ENCODE measurements around the gene CAMK2N1. TPM values are rescaled to one million over a fixed set of nuclear protein-coding genes. Genes with fewer than 3 reads are reported as not detected.
"Not testable (repeated sequence)": the region's sequence is repeated elsewhere in the genome, so short reads cannot be mapped to it uniquely, and the experiment has no call there.

The CAMK2N1 gene
- total RNA-seq: 0.80 and 0.83 TPM in 2 replicates

- intact Hi-C loops (cut with micrococcal nuclease): no loop called here
Observed at GRCh38 chr1:20485527-20486456, at the start of gene CAMK2N1. TSS of gene CAMK2N1 (minus strand) at chr1:20486210. CDS start at chr1:20485379, 831 bp downstream.

DNA sequence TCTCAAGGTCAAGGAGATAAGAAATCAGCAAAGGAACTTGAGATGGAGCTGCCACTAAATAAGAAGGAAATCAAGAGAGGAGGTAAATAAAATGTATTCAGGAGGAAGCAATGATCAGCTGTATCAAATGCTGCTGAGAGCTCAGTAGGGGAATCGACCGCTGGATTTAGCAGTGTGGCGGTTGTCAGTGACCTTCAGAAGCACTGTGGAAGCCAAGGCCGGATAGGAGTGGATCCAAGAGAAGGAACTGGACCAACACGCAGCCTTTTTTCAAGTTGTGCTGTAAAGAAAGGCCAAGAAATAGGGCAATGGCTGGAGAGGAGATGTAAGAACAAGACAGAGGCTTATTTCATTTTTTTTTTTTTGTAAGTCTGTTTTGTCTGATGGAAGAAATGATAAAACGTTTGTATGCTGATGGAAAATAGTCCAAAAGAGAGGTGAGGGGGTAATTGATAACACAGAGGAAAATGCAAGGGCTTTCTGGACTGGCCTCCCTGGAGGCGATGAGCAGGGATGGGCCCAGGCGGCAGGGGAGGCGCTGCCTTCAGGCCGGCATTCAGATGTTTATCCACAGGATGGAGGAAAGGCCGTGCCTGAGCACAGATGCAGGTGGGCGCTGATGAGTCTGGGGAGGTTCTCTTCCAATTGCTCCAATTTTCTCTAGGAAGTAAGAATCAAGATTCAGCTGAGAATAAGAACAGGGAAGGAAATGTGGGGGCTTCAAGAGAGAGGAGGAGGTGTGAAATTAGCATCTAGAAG lies 48.8 kb upstream of the CAMK2N1 start:
- intact Hi-C loops (cut with micrococcal nuclease): no loop called here

GRCh38 chr1:20533635-20534034 lies 47.6 kb upstream of the CAMK2N1 start:
- intact Hi-C loops (cut with micrococcal nuclease): no loop called here

GRCh38 chr1:20530901-20531300 lies 44.9 kb upstream of the CAMK2N1 start:
- intact Hi-C loops (cut with micrococcal nuclease): no loop called here

DNA sequence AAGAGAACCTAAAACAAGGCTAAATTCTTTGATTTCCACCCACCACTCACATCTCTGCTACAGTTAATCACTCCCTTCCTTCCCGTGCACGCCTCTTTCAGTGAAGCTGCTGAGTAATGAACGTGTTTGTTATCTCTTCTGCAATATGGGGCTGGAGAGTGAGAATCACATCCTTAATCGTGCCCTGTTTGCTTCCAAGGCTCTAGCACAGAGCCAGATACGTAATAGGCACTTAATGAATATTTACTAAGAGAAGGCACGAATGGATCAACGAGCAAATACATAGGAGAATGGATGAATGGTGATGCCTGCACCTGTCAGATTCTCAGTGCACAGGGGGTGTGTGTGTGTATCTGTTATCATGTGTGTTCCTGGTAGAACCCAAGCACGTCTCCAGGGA lies 44.3 kb upstream of the CAMK2N1 start:
- intact Hi-C loops (cut with micrococcal nuclease): no loop called here

- intact Hi-C loops (cut with micrococcal nuclease): no loop called here
Observed at GRCh38 chr1:20528221-20528620, 42.2 kb upstream of the CAMK2N1 start.

GRCh38 chr1:20526267-20526666 lies 40.3 kb upstream of the CAMK2N1 start:
- intact Hi-C loops (cut with micrococcal nuclease): no loop called here

- intact Hi-C loops (cut with micrococcal nuclease): loop anchor here (1.0 kb wide), 1 partner anchor 118 kb away; no protein-coding TSS in a partner anchor
Observed at GRCh38 chr1:20521960-20522861, 36.2 kb upstream of the CAMK2N1 start.

GRCh38 chr1:20519609-20520262 lies 33.7 kb upstream of the CAMK2N1 start:
- intact Hi-C loops (cut with micrococcal nuclease): not testable (repeated sequence)

DNA sequence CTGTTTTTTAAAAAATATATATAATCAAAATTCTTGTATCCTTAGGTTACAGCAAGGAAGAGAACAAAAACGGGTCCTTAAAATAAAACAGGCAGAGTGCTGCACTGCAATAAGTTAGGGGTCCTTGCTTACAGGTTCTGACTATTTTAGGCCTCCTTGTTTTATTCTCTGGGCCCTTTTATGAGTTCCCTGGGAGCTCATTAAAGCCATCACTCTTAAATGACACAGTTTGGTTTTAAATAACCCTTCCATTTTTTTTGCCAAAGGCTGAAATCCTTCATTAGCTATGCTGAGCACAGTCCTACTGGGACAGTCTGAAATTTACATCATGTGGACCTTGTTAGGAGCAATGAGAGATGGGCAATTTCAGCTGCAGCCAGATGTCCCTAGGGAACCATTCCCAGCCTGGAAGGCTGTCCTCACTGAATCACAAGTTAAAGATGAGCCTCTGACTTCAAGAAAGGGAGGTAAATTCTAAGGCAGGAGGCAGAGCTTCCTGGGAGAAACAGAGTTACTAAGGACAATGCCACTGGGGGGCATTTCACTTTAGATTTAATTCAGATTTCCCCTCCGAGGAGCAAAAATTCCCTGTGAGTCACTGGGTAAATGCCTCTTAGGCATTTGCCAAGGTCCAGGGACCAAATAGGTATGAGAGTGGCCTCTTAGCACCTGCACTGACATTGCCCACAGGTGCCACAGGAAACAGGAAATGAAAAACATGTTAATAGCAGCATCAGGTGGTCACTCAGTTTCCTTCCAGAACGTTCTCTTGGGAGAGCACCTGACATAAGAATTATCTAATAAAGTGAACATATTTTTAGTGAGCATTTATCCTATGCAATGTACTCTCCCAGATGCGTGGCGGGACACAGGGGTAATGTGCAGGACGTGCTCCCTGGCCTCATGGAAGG lies 25.8 kb upstream of the CAMK2N1 start:
- intact Hi-C loops (cut with micrococcal nuclease): no loop called here

GRCh38 chr1:20508411-20508771 lies 22.4 kb upstream of the CAMK2N1 start:
- intact Hi-C loops (cut with micrococcal nuclease): loop anchor here (5.0 kb wide), 1 partner anchor 124 kb away; the partner anchor contains the start of gene PINK1

DNA sequence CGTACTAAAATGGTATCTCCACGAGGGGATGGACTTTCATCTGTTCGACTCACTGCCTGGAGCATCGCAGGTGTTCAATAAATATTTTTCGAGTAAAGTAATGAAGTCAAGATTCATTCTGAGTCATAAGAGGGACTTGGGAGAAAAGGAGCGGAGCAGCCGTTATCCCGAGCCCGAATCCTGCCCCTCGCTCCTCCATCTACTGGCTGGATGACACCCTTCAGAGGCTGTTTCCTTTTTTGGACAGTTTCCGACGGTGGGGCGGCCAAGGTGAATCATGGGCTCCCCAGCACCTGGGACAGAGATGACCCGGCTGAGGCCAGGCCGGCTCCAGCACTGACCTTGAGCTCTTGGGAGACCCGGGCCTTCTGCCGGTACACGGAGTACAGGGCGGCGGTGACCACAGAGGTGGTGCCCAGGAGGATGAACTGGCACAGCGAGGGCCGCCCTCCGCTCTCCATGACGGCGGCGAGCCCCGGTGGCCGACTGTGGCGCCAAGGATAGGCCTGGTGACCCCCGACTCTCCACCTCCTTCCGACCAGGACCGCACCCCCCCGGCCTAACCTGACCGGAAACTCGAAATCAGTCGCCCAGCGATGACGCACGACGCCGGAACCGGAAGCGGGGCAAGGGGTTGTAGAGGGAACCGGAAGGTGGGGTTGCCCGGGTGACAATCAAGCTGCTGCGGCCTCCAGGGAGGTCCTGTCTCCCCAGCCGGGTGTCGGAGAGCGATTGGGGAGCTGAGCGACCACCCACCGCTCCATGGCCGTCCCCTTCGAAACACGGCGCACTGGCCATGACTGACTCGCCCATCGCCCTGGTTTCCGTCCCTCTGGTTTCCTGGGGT lies 21.8 kb upstream of the CAMK2N1 start, which contains the start of gene MUL1:
TSS of gene MUL1 (minus strand) at position 588 of the 847 bp plus-strand sequence. CDS start at position 461, 127 bp downstream.
- intact Hi-C loops (cut with micrococcal nuclease): loop anchor here (2.0 to 5.0 kb wide), 2 partner anchors 125 to 625 kb away; partner anchors contain the start of genes OTUD3 and PINK1

- intact Hi-C loops (cut with micrococcal nuclease): loop anchor here (2.0 to 5.0 kb wide), 2 partner anchors 125 to 624 kb away; partner anchors contain the start of genes OTUD3 and PINK1
Observed at GRCh38 chr1:20507248-20507563, 21.2 kb upstream of the CAMK2N1 start.

GRCh38 chr1:20505488-20505887 lies 19.5 kb upstream of the CAMK2N1 start:
- intact Hi-C loops (cut with micrococcal nuclease): loop anchor here (5.0 kb wide), 1 partner anchor 127 kb away; the partner anchor contains the start of gene PINK1

GRCh38 chr1:20500716-20501115 lies 14.7 kb upstream of the CAMK2N1 start:
- intact Hi-C loops (cut with micrococcal nuclease): no loop called here

DNA sequence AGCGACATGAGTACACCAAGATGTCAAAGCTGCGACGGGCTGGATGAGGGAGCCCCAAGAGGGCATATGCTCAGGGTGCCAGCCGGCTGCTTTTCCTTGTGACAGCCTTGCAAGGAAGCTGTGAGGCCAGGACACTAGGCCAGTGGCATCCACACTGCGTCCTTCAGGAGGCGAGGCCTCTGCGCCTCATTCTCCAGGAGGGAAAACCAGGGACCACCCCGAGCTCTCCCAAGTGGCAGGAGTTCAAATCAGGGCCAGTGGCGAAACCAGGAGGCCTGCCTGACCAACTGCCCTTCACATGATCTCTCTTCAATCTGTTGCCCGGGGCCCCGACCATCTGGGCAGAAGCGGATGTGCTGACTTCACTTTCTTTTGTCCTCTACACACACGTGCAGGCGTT lies 13.7 kb upstream of the CAMK2N1 start:
- intact Hi-C loops (cut with micrococcal nuclease): no loop called here

DNA sequence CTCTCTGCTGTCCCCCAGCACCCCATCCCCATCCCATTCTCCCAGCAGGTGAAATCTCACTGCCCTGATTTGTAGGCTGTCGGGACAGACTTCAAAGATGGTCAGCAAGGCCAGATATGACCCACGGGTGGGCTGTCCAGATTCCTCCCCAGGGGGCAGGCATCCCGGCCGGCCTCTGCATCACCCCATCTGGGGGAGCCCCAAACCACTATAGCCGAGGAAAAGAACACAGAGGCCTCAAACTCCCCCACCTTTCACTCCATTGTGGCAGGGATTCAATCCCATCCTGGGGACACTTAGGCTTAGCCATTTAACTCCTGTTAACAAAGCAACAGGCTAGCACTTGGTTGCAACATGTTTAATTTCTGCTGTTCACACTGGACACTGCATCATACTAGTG lies 13.1 kb upstream of the CAMK2N1 start:
- intact Hi-C loops (cut with micrococcal nuclease): no loop called here

- intact Hi-C loops (cut with micrococcal nuclease): no loop called here
Observed at GRCh38 chr1:20498116-20498515, 12.1 kb upstream of the CAMK2N1 start.
